GM12864 (cell line): ENCODE data around the gene NPC1.

ENCODE experiments used
- DNase-seq: peaks from one replicate; pipeline ENCODE4 v3.0.0-alpha.2; 2011; ENCODE audit warnings: low read depth
- H3K4me3 ChIP-seq: 2 replicates; pipeline ENCODE4 v1.5.1; 2011; ENCODE audit warnings: mild to moderate bottlenecking, low read depth, low read length, control low read depth
- CTCF ChIP-seq: IDR thresholded peaks from 2 replicates; pipeline ENCODE4 v1.5.1; 2011; ENCODE audit warnings: low read depth, mild to moderate bottlenecking, moderate library complexity, low read length, control low read depth, inconsistent platforms; ENCODE audit errors: missing control alignments

NPC1 gene

GRCh38 chr18:23502516-23503037 lies 83.7 kb downstream of the NPC1 start:
- no peak for TF ChIP-seq CTCF
- H3K4me3 ChIP-seq, result peak overlapping the region; percentile 63
- no peak for DNase-seq

- no peak overlapping the region for H3K4me3 ChIP-seq
- no peak for DNase-seq
- TF ChIP-seq CTCF, result no peak
Measured at GRCh38 chr18:23501626-23502025, 84.7 kb downstream of the NPC1 start.

DNA sequence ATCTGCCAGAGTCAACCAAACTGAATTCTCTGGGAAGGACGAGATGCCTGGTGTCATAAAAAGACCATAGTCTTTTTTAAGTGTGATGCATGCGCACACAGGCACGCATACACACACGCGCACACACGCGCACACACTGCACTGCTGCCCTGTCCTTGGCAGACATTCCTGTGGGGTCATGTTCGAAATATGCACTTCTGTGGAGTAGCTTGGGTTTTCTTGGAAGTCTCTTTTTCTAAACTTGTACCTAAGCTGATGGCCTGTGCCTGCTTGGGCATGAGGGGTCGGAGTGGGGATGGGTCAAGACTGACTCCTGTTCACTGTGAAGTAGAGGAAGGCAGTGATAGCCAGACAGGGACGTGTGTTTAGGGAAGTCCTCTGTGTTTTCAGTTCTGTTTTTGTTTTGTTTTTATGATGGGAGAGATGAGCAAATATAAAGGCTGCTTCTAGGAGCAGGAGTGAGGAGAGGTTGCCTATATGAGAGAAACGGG lies 87.0 kb downstream of the NPC1 start:
- no peak for DNase-seq
- H3K4me3 ChIP-seq, result no peak overlapping the region
- TF ChIP-seq CTCF, result no peak

DNA sequence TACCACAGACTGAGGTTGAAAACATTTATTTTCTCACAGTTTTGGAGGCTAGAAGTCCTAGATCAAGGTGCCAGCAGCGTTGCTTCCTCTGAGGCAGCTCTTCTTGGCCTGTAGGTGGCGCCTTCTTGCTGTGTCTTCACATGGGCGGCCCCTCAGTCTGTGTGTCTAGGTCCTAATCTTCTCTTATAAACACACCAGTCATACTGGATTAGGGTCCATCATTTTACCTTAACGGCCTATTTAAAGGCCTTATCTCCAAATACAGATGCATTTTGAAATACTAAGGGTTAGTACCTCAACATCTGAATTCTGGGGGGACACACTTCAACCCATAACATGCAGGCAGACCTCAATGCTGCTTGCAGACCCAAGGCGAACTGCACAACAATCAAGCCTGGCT lies 87.4 kb downstream of the NPC1 start:
- peak; percentile 93 for TF ChIP-seq CTCF
- DNase-seq, result peak; percentile 48
- H3K4me3 ChIP-seq, result no peak overlapping the region

GRCh38 chr18:23498117-23498516 lies 88.2 kb downstream of the NPC1 start:
- DNase-seq, result no peak
- TF ChIP-seq CTCF, result no peak

DNA sequence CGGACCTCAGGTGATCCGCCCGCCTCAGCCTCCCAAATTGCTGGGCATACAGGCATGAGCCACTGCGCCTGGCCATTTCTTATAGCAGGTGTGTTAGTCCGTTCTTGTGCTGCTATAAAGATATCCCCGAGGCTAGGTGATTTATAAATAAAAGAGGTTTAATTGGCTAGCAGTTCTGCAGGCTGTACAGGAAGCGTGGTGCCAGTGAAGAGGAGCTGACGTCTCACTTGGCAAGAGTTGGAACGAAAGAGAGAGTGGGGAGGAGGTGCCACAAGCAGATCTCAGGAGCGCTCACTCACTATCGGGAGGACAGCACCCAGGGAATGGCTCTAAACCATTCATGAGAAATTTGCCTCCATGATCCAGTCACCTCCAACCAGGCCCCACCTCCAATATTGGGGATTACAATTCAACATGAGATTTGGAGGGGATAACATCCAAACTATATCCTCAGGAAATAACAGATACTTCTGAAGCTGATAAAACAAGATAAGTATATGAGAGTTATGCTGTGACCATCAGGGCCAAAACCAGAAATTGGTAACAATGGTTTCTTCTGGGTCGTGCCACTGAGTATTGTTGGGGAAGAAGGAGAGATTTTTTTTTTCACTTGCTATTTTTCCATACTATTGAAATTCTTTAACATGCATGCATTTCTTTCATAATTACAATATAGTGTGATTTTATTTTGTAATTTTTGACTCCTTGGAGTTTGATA lies 90.4 kb downstream of the NPC1 start:
- no peak for TF ChIP-seq CTCF
- H3K4me3 ChIP-seq, result no peak overlapping the region
- no peak for DNase-seq

More at GRCh38 chr18:23498117-23498516, 88.2 kb downstream of the NPC1 start:
- H3K4me3 ChIP-seq, result no peak overlapping the region

DNA sequence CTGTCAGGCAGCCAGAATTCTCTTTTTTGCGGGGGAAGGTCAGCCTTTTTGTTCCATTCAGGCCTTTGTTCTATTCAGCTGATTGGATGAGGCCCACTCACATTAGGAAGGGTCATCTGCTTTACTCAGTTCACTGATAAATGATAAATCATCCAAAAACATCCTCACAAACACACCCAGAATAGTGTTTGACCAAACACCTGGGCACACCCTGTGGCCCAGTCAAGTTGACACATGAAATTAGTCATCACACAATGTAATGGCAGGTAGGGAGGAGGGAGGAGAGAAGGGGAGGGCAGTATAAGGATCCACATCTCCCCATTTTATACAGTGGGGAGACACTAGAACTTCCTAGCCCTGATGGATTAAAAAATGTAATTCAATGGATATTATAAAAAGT lies 91.3 kb downstream of the NPC1 start:
- H3K4me3 ChIP-seq, result no peak overlapping the region
- TF ChIP-seq CTCF, result no peak
- no peak for DNase-seq
